ES-I3 (cell line): Measurements from ENCODE around the gene FOXO6.
"Not testable (repeated sequence)": the region's sequence is repeated elsewhere in the genome, so short reads cannot be mapped to it uniquely, and the experiment has no call there.

Source experiments
- H3K36me3 ChIP-seq: 2 replicates; pipeline ENCODE4 v1.6.1; 2013; ENCODE audit warnings: mild to moderate bottlenecking, low read length, control low read depth, moderate library complexity; ENCODE audit not compliant: insufficient read depth
- H3K4me1 ChIP-seq: 2 replicates; pipeline ENCODE4 v1.6.1; 2013; ENCODE audit warnings: mild to moderate bottlenecking, control low read depth, low read length; ENCODE audit not compliant: insufficient read depth
- H3K9ac ChIP-seq: 2 replicates; pipeline ENCODE4 v1.6.1; 2013; ENCODE audit warnings: low read depth, mild to moderate bottlenecking, low read length, moderate library complexity
- H3K9me3 ChIP-seq: 2 replicates; pipeline ENCODE4 v1.6.1; 2013; ENCODE audit warnings: mild to moderate bottlenecking, low read length, moderate library complexity; ENCODE audit not compliant: control insufficient read depth, insufficient read depth

The FOXO6 gene

GRCh38 chr1:41322835-41323234 is 38.4 kb upstream of the FOXO6 start:
- H3K9me3 ChIP-seq = no peaks in the 10 kb centered on the region
- H3K4me1 ChIP-seq = peaks cover 10% of the 10 kb centered on the region; the same call in 1 of the 2 replicates
- H3K36me3 ChIP-seq = no peaks in the 10 kb centered on the region
- H3K9ac ChIP-seq = no peak overlapping the region

DNA sequence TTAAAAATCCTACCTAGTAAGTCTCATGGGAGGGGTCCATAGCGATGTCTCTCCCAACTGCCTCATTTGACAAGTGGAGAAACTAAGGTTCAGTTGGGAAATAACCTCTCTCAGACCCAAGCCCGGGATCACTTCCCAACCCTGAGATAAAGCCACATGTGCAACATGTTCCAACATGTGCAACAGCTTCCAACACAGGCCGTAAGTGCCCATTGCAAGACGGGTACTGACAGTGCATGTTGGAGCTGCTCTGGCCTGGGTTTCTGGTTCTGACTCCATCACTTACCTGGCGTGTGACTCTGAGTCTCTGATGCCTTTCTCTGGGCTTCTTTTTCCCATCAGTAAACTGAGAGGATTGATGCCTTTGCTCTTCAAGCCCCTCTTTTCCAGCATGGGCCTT is 38.0 kb upstream of the FOXO6 start:
- Histone ChIP-seq H3K4me1 (peaks cover 10% of the 10 kb centered on the region; the same call in 1 of the 2 replicates), H3K9ac (no peak overlapping the region), H3K36me3 (no peaks in the 10 kb centered on the region), H3K9me3 (no peaks in the 10 kb centered on the region)

GRCh38 chr1:41325801-41326200 is 35.4 kb upstream of the FOXO6 start:
- Histone ChIP-seq H3K36me3 (no peaks in the 10 kb centered on the region), H3K9ac (no peak overlapping the region), H3K9me3 (no peaks in the 10 kb centered on the region), H3K4me1 (peaks cover 6% of the 10 kb centered on the region)

DNA sequence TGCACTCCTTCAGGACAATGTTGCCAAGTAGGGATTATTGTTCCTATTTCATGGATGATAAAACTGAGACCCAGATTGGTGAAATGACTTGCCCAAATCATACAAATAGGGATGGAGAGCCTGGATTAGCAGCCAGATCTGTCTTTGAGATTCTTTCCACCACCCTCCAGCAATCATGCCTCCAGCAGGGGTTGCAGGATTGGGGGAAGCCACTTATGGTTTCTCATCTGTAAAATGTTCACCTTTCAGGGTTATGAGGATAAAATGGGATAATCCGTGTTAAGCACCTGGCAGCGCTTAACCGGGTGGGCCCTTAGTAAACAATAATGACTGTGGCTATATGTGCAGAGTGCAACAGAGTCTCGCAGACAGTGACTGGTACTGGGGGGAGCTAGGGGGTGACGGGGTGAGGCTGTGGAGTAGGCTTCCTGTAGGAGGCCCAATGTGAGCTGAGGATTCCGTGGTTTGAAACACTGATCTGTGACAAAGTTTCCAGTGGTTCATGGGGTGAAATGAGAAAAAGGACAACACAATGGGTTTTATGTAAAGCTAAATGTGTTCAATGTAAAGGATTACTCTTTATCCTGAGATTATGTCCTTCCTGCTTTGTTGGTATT is 33.7 kb upstream of the FOXO6 start:
- H3K4me1 ChIP-seq = peaks cover 9% of the 10 kb centered on the region

GRCh38 chr1:41328001-41328615 is 33.1 kb upstream of the FOXO6 start:
- peaks cover 9% of the 10 kb centered on the region for H3K4me1 ChIP-seq
- no peak overlapping the region for H3K9ac ChIP-seq

More for the DNA sequence above, 33.7 kb upstream of the FOXO6 start:
- Histone ChIP-seq H3K9ac (no peak overlapping the region), H3K36me3 (no peaks in the 10 kb centered on the region), H3K9me3 (no peaks in the 10 kb centered on the region)

GRCh38 chr1:41328780-41329640 is 32.2 kb upstream of the FOXO6 start:
- Histone ChIP-seq H3K9ac (no peak overlapping the region), H3K4me1 (peaks cover 9% of the 10 kb centered on the region), H3K36me3 (no peaks in the 10 kb centered on the region), H3K9me3 (no peaks in the 10 kb centered on the region)

More at GRCh38 chr1:41328001-41328615, 33.1 kb upstream of the FOXO6 start:
- Histone ChIP-seq H3K9me3 (no peaks in the 10 kb centered on the region), H3K36me3 (no peaks in the 10 kb centered on the region)

- Histone ChIP-seq H3K9ac (no peak overlapping the region), H3K36me3 (no peaks in the 10 kb centered on the region), H3K4me1 (peaks cover 9% of the 10 kb centered on the region), H3K9me3 (0 out of 2 replicates have a peak, but pooled peaks cover 2% of the 10 kb centered on the region)
These were observed 31.3 kb upstream of the FOXO6 start for GRCh38 chr1:41329662-41330587.

GRCh38 chr1:41330588-41331545 is 30.4 kb upstream of the FOXO6 start:
- Histone ChIP-seq H3K36me3 (no peaks in the 10 kb centered on the region), H3K9me3 (0 out of 2 replicates have a peak, but pooled peaks cover 2% of the 10 kb centered on the region), H3K4me1 (peaks cover 9% of the 10 kb centered on the region), H3K9ac (peak overlapping the region; percentile 14; the same call in 1 of the 2 replicates)

DNA sequence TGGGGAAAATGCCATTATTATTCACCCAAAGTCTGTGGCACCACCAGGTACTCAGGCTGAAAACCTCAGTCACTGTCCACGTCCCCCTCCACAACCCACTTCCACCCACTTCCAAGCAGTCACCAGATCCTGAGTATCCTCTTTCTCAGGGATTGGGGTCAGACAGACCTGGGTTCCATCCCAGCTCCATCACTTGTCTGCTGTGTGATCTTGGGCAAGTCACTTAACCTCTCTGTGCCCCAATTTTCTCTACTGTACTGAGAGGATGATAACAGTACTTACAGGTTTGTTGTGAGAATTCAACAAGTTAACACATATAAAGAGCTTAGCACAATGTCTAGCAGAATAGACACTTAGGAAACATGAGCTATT is 29.7 kb upstream of the FOXO6 start:
- Histone ChIP-seq H3K36me3 (no peaks in the 10 kb centered on the region), H3K9me3 (0 out of 2 replicates have a peak, but pooled peaks cover 2% of the 10 kb centered on the region), H3K9ac (no peak overlapping the region), H3K4me1 (peaks cover 9% of the 10 kb centered on the region)

DNA sequence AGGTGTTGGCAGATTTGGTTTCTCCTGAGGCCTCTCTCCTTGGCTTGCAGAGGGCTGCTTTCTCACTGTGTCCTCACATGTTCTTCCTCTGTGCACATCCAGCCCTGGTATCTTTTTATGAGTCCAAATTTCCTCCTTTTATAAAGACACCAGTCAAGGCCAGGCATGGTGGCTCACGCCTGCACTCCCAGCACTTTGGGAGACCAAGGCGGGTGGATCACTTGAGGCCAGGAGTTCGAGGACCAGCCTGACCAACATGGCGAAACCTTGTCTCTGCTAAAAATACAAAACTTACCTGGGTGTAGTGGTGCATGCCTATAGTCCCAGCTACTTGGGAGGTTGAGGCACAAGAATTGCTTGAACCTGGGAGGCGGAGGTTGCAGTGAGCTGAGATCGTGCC is 29.1 kb upstream of the FOXO6 start:
- not testable (repeated sequence) for H3K9ac ChIP-seq, H3K36me3 ChIP-seq, H3K9me3 ChIP-seq, H3K4me1 ChIP-seq

GRCh38 chr1:41333146-41333784 is 28.0 kb upstream of the FOXO6 start:
- H3K9ac ChIP-seq = no peak overlapping the region
- H3K9me3 ChIP-seq = 0 out of 2 replicates have a peak, but pooled peaks cover 2% of the 10 kb centered on the region
- no peaks in the 10 kb centered on the region for H3K36me3 ChIP-seq
- H3K4me1 ChIP-seq = peaks cover 9% of the 10 kb centered on the region

GRCh38 chr1:41338820-41339219 is 22.4 kb upstream of the FOXO6 start:
- H3K4me1 ChIP-seq = peaks cover 10% of the 10 kb centered on the region
- 0 out of 2 replicates have a peak, but pooled peaks cover 2% of the 10 kb centered on the region for H3K9me3 ChIP-seq
- H3K36me3 ChIP-seq = no peaks in the 10 kb centered on the region
- no peak overlapping the region for H3K9ac ChIP-seq
